Effector memory CD4-positive, alpha-beta T cell (primary cell): Measurements from ENCODE around the gene LYST.
A peak's percentile ranks its signal among the peaks of the same experiment; 100 is the strongest.
"Not testable (repeated sequence)": the region's sequence is repeated elsewhere in the genome, so short reads cannot be mapped to it uniquely, and the experiment has no call there.

ENCODE experiments used
- DNase-seq, 3 donors: peaks; one replicate each; pipeline ENCODE4 v3.0.0-alpha.2; 2020
- H3K27ac ChIP-seq: 2 replicates; pipeline ENCODE4 v1.7.0; 2013; ENCODE audit warnings: mild to moderate bottlenecking, low read length, moderate library complexity; ENCODE audit not compliant: insufficient read depth, poor library complexity, severe bottlenecking
- H3K27me3 ChIP-seq: replicated peaks from 2 replicates; pipeline ENCODE4 v1.7.0; 2013; ENCODE audit warnings: mild to moderate bottlenecking, low read length; ENCODE audit not compliant: insufficient read depth, control insufficient read depth, poor library complexity, severe bottlenecking
- H3K36me3 ChIP-seq: 2 replicates; pipeline ENCODE4 v1.7.0; 2013; ENCODE audit warnings: mild to moderate bottlenecking, low read length, moderate library complexity; ENCODE audit not compliant: control insufficient read depth, insufficient read depth
- H3K4me1 ChIP-seq: 2 replicates; pipeline ENCODE4 v1.7.0; 2013; ENCODE audit warnings: low read length, mild to moderate bottlenecking; ENCODE audit not compliant: control insufficient read depth, insufficient read depth, poor library complexity, severe bottlenecking
- H3K4me3 ChIP-seq: 2 replicates; pipeline ENCODE4 v1.7.0; 2013; ENCODE audit warnings: low read length, low read depth, mild to moderate bottlenecking; ENCODE audit not compliant: insufficient read depth, poor library complexity, severe bottlenecking
- H3K9me3 ChIP-seq: 2 replicates; pipeline ENCODE4 v1.7.0; 2013; ENCODE audit warnings: mild to moderate bottlenecking, low read length, moderate library complexity; ENCODE audit not compliant: control insufficient read depth
- total RNA-seq, 3 donors: gene quantifications; one replicate each; lab custom pipeline; 2026; lab: John Stamatoyannopoulos, UW

Gene LYST, protein sequence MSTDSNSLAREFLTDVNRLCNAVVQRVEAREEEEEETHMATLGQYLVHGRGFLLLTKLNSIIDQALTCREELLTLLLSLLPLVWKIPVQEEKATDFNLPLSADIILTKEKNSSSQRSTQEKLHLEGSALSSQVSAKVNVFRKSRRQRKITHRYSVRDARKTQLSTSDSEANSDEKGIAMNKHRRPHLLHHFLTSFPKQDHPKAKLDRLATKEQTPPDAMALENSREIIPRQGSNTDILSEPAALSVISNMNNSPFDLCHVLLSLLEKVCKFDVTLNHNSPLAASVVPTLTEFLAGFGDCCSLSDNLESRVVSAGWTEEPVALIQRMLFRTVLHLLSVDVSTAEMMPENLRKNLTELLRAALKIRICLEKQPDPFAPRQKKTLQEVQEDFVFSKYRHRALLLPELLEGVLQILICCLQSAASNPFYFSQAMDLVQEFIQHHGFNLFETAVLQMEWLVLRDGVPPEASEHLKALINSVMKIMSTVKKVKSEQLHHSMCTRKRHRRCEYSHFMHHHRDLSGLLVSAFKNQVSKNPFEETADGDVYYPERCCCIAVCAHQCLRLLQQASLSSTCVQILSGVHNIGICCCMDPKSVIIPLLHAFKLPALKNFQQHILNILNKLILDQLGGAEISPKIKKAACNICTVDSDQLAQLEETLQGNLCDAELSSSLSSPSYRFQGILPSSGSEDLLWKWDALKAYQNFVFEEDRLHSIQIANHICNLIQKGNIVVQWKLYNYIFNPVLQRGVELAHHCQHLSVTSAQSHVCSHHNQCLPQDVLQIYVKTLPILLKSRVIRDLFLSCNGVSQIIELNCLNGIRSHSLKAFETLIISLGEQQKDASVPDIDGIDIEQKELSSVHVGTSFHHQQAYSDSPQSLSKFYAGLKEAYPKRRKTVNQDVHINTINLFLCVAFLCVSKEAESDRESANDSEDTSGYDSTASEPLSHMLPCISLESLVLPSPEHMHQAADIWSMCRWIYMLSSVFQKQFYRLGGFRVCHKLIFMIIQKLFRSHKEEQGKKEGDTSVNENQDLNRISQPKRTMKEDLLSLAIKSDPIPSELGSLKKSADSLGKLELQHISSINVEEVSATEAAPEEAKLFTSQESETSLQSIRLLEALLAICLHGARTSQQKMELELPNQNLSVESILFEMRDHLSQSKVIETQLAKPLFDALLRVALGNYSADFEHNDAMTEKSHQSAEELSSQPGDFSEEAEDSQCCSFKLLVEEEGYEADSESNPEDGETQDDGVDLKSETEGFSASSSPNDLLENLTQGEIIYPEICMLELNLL (N-terminal part only)
- 60.4 to 111 (median 68.6) reads per million in 3 donors for total RNA-seq

DNA sequence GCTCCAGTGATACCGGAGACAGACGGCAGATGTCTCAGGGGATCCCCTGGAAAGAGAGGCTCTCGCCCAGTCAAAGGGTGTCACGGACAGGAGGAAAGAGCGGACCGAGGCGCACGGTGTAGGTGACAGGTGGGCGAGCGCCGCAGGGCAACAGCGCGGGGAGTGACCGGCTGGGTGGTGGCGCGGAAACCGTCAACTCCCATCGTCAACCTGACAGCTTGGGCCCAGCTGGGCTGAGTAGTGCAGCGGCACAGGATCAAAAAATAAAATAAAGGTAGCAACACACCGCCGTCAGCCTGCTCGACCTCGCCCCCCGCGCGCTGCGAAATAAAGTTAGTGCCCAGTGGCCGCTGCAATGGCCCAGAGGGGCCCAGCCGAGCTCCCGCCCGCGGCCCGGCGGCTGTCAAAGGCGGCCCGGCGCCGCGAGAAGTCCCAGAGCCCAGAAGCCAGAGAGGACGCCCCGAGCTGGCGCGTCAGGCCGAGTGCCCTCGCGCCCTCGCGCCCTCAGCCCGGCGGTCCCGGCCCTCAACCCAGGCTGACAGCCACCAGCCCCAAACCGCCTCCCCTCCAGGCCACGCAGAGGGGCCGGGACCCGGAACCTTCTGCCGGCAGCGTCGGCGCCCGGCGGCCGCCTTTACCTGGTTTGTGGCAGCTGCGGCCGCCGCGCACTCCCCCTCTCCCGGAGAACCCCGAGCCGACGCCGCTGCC, at the start of gene LYST:
TSS of gene LYST (minus strand) at position 702 of the 708 bp plus-strand sequence. CDS start 36,489 bp downstream, outside the sequence.
- Histone ChIP-seq H3K36me3 (no peaks in the 10 kb centered on the region), H3K4me1 (peaks cover 15% of the 10 kb centered on the region), H3K27me3 (no peaks in the 10 kb centered on the region), H3K4me3 (peak within 1 kb of the TSS; percentile 83), H3K27ac (peak within 1 kb of the TSS; percentile 99), H3K9me3 (no peaks in the 10 kb centered on the region)
- peak; percentile 19 to 45 (median 38) for DNase-seq

DNA sequence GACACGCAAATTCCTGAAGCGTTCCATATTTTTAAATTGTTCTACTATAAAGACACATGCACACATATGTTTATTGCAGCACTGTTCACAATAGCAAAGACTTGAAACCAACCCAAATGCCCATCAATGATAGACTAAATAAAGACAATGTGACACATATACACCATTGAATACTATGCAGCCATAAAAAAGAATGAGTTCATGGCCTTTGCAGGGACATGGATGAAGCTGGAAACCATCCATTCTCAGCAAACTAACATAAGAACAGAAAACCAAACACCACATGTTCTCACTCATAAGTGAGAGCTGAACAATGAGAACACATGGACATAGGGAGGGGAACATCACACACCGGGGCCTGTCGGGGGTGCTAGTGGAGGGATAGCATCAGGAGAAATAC, 48.8 kb upstream of the LYST start:
- not testable (repeated sequence) for H3K36me3 ChIP-seq, H3K4me1 ChIP-seq, H3K27me3 ChIP-seq, H3K27ac ChIP-seq, H3K4me3 ChIP-seq, DNase-seq, H3K9me3 ChIP-seq

DNA sequence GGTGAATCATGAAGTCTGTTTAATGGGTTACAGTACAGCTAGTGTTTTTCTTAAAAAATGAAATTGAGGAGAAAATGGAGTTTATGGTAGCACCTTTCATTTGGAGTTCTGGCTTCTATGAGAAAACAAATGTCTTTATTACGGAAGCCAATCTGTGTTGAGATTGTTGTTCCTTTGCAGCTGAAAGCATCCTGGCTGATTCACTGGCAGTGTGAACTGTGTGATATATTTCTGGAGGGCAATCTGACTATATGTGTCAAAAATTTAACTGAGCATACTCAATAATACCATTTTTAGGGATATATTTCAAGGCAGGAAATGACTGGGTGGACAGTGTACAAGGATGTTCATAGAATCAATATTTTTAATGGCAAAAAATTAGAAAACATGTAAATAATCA, 46.6 kb upstream of the LYST start:
- DNase-seq = no peak
- Histone ChIP-seq H3K27me3 (no peaks in the 10 kb centered on the region), H3K4me1 (no peaks in the 10 kb centered on the region), H3K27ac (no peak overlapping the region), H3K9me3 (no peaks in the 10 kb centered on the region), H3K36me3 (no peaks in the 10 kb centered on the region), H3K4me3 (no peak overlapping the region)

DNA sequence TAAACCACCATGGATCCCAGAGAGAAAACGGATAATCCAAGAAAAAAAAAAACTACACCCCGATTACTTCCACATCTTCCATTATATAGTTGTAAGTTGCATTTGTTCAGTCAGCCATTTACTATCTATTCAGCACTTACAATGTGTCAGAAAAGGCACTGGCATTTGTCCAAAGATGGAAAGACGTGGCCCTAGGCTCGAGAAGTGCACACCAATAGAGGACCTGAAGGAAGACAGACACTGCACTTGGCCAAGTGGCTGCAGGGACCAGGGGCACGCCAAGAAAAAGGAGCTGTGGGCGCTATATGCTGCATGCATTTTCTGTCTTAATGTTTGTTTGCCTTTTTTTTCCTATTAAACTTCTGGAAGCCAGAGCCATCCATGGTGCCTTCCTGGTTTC, 45.2 kb upstream of the LYST start:
- H3K27me3 ChIP-seq = no peaks in the 10 kb centered on the region
- H3K4me1 ChIP-seq = no peaks in the 10 kb centered on the region
- H3K4me3 ChIP-seq = no peak overlapping the region
- H3K27ac ChIP-seq = no peak overlapping the region
- DNase-seq = no peak
- no peaks in the 10 kb centered on the region for H3K36me3 ChIP-seq
- no peaks in the 10 kb centered on the region for H3K9me3 ChIP-seq

DNA sequence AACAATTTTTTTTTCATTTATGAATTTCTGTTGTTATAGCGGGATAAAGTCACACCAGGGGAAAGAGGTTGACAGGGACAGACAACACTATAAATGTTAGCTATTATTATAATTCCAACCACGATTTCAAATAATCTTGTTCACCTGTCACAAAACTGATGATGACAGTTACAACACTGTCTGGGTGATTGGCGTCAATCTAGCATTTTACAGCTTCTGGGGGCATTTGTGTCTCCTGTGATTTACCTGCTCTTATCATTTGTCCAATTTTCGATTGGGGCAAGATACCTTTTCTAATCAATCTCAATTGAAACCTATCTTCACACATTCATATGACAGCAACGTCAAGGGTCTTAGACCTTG, 44.6 kb upstream of the LYST start:
- no peak overlapping the region for H3K27ac ChIP-seq

DNA sequence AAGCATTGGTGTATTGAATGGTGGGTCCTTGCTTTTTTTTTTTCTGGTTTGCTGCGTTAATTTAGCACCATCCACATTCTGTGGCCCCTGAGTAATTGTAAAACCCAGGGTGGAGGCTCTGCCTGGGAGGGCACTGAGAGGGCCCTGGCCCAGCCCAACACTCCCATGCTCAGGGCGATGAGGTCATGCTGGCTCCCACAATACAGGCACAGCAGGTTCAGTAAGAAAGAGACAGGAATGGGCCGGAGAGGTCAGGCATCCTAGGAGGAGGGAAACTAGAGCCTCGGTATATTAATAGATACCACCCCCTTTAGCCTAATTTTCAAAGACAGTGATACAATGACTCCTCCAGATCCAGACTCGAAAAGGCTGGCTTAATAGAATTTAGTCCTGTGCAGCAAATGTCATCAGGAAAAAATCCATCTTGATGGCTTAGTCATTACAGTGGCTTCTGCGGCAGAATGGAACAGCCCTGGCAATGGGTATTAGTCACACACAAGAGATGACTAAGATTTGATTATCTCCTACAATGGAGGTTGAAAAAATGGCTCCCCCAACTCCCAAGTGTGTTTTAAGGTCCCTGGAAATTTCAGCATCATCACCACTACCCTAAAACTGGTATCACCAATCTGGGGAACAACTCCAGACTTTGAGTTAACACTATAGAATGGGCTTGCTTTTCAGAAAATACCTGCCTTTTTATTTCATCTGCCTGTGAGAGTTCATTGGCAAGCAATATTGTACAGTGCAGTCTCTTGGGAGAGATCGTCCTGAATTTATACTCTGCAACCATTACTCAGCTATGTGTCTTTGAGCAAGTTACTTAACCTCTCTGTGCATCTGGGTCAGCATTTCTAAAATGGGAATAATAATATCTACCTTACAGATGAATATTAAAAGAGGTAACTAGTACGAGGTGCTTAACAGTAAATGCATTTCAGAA, 43.9 kb upstream of the LYST start:
- Histone ChIP-seq H3K27me3 (no peaks in the 10 kb centered on the region), H3K36me3 (no peaks in the 10 kb centered on the region), H3K4me1 (no peaks in the 10 kb centered on the region), H3K9me3 (no peaks in the 10 kb centered on the region), H3K27ac (no peak overlapping the region), H3K4me3 (no peak overlapping the region)
- no peak for DNase-seq

More for the DNA sequence above, 44.6 kb upstream of the LYST start:
- H3K27me3 ChIP-seq = no peaks in the 10 kb centered on the region
- DNase-seq = no peak
- no peak overlapping the region for H3K4me3 ChIP-seq
- no peaks in the 10 kb centered on the region for H3K36me3 ChIP-seq
- H3K4me1 ChIP-seq = no peaks in the 10 kb centered on the region
- no peaks in the 10 kb centered on the region for H3K9me3 ChIP-seq

DNA sequence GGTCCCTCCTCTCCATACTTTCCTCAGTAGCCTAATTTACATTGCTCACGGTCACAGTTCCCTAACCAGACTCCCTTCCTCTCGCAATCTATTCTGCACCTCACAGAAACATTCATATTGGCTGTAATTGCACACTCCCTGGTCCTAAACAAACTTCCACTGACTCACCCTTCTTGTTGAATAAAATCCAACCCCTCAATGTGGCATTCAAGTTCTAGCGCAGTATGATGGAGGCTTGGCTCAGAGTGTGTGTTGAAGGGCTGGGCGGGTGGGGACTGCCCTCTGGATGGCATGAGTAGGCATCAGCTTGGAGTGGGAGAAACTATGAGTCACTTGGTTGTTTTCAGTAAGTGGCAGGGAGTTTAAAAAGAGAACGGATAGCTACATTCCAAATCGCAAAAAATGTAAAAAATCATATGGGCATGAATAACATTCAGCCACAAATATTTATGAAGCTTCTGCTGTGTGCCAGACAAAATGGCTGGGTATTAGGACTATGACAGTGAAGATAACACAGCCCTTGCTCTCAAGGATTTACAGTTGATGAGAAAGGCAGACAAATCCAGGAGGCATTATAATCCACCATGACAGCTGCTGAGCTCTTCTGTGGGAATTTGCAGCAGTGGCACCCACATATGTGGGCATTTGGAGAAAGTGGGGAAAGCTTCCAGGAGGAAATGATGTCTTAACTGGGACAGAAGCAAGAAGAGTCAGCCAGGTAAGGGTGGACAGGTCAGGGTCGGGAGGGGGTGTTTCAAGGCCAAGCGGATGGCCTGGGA, 42.2 kb upstream of the LYST start:
- H3K36me3 ChIP-seq = no peaks in the 10 kb centered on the region
- no peaks in the 10 kb centered on the region for H3K9me3 ChIP-seq
- no peaks in the 10 kb centered on the region for H3K27me3 ChIP-seq
- DNase-seq = no peak
- H3K4me3 ChIP-seq = no peak overlapping the region
- H3K4me1 ChIP-seq = no peaks in the 10 kb centered on the region
- no peak overlapping the region for H3K27ac ChIP-seq

DNA sequence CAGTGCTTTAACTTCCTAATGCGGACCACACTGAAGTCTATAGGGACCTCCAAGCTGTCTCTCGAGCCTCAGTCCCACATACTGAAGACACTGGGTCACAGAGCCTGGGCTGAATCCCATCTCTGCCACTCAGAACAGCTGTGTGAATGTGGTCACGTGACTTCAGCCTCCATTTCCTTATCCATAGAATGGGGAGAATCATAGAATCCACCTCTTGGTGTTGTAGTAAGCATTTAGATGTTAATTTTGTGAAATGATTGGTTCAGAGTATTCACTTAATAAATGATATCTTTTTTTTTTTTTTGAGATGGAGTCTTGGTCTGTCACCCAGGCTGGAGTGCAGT, 41.2 kb upstream of the LYST start:
- no peak overlapping the region for H3K27ac ChIP-seq
- no peak overlapping the region for H3K4me3 ChIP-seq
- no peaks in the 10 kb centered on the region for H3K36me3 ChIP-seq
- H3K9me3 ChIP-seq = no peaks in the 10 kb centered on the region
- H3K4me1 ChIP-seq = no peaks in the 10 kb centered on the region
- no peak for DNase-seq
- no peaks in the 10 kb centered on the region for H3K27me3 ChIP-seq
